ENCODE data around the gene WRAP73.

WRAP73 gene

GRCh38 chr1:3677484-3677883, 27.6 kb upstream of the WRAP73 start:
- no peak for DNase-seq (ENCODE audit: low read depth)
- TF ChIP-seq, protein P1, sequence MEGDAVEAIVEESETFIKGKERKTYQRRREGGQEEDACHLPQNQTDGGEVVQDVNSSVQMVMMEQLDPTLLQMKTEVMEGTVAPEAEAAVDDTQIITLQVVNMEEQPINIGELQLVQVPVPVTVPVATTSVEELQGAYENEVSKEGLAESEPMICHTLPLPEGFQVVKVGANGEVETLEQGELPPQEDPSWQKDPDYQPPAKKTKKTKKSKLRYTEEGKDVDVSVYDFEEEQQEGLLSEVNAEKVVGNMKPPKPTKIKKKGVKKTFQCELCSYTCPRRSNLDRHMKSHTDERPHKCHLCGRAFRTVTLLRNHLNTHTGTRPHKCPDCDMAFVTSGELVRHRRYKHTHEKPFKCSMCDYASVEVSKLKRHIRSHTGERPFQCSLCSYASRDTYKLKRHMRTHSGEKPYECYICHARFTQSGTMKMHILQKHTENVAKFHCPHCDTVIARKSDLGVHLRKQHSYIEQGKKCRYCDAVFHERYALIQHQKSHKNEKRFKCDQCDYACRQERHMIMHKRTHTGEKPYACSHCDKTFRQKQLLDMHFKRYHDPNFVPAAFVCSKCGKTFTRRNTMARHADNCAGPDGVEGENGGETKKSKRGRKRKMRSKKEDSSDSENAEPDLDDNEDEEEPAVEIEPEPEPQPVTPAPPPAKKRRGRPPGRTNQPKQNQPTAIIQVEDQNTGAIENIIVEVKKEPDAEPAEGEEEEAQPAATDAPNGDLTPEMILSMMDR (IDR thresholded peaks at IDR 0.05; ENCODE audit: control insufficient read depth, extremely low read depth, insufficient read depth): no peak

DNA sequence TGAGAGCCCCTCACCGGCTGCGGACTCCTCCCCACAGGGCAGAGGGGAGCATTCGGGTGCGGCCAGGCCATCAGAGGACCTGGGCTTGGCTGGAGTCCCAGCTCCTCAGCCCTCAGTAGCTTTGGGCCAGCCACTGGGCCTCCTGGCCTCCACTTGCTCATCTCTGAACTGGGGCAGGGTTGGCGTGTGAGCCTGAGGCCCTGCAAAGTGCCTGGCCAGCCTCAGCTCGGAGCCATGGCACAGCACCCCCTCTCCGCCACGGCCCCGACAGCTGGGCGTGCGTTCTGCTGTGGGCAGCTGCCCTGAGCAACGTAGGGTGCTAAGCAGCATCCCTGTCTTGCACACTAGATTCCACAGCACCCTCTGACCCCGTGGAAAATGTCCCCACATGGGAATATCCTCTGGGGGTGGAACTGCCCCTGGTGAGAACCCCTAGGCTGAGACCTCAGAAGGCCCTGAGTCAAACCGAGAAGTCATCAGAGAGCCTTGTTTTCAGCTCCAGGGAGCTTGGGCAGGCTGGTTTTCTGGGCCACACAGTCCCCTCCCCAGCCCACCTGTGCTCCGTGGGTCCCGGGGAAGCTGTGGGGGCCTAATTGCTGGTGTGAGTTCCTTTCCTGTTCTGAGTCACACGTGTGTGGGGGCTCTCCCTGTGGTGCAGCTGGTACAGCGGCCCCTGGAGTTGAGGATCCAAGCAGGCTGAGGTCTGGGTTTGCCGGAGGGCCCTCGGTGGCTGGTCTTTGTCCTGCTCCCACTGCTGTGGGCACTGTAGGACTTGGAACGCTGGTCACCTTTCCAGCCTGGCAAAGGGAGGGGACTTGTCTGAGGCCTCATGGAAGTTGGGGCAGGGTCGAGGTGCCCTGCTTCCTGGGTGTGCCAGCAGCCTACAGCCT, 26.9 kb upstream of the WRAP73 start:
- TF ChIP-seq, protein P1 (IDR thresholded peaks at IDR 0.05; ENCODE audit: control insufficient read depth, extremely low read depth, insufficient read depth): no peak
- no peak for DNase-seq (ENCODE audit: low read depth)
- no peak overlapping the region for H3K4me3 ChIP-seq (ENCODE audit: low read depth, low read length)

More at GRCh38 chr1:3677484-3677883, 27.6 kb upstream of the WRAP73 start:
- H3K4me3 ChIP-seq (ENCODE audit: low read depth, low read length): no peak overlapping the region

- peak overlapping the region; percentile 63 for H3K4me3 ChIP-seq (ENCODE audit: low read depth, low read length)
- no peak for DNase-seq (ENCODE audit: low read depth)
- TF ChIP-seq, protein P1 (IDR thresholded peaks at IDR 0.05; ENCODE audit: control insufficient read depth, extremely low read depth, insufficient read depth): no peak
These were observed 25.5 kb upstream of the WRAP73 start for GRCh38 chr1:3675436-3675835.

DNA sequence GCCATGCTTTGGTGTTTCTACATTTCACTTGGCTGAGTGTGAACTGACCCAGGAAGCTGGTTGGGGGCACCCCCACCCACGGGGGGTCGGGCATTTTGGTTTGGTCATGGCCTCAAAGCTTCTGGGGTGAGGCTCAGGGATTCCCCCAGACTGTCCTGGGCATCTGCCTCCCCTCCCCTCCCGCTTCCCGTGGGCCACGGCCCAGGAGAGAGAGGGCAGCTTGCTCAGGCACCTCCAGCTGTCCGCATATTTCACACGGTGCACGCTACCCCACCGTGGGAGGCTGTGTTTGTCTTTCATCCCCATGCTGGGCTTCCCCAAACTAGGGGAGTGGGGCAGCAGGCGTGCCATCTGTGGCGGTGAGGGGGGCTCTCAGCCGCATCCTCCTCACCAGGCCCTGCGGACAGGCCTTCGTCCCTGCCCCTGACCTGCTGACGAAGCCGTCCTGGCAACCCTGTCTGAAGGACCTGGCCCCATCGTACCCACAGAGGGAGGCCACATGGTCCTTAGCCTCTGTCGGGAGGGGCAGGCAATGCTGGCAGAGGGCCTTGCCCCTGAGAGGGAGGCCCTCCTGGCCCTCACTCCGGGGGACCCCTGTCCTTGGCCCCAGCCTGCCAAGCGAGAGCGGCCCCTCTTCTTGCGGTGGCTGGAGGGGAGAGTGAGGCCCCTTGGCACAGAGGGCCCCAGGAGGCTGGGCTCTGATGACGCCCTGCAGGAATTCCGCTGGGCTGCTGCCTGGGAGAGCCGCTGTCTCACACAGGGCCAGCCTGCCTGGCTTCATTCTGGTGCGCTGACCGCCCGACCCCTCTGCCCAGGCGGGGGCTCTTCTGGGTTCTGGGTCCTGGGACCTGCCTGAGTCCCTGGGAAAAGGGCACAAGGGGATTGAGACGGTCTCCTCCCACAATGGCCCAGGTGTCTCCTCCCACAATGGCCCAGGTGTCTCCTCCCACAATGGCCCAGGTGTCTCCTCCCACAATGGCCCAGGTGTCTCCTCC, 24.5 kb upstream of the WRAP73 start:
- peak overlapping the region; percentile 34 for H3K4me3 ChIP-seq (ENCODE audit: low read depth, low read length)
- TF ChIP-seq, protein P1 (IDR thresholded peaks at IDR 0.05; ENCODE audit: control insufficient read depth, extremely low read depth, insufficient read depth): no peak
- DNase-seq (ENCODE audit: low read depth): no peak

DNA sequence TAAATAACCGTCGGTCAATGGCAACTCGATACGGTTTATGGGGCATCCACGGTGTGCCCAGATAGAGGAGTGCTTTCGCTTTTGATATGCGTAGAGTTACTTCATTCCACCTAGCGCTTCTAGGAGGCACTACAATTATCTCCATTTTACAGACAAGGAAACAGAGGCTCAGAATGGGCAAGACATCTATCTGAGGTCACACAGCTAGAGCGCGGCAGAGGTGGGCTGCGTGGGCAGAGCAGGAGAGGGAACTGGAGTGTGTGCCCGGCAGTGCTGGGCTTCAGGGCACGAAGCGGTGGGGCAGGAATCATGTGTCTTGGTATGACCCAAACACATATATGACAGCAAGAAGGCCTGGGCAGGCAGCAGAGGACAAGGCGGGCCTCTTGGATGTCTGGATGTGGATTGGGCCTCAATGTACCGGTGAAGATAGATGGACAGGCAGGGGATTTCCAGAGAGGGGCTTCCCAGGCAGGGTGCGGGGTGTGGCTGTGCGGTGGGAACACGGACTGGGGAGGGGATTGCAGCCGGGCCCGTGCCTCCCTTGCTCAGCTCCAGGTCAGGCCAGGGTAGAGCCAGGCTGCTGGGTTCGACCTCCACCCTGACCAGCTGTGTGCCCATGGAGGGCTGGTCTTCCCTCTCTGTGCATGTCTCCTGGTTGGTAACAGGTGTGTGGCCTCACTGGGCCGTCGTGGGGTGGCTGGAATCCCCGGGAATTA, 23.6 kb upstream of the WRAP73 start:
- H3K4me3 ChIP-seq (ENCODE audit: low read depth, low read length): no peak overlapping the region
- TF ChIP-seq, protein P1 (IDR thresholded peaks at IDR 0.05; ENCODE audit: control insufficient read depth, extremely low read depth, insufficient read depth): no peak
- no peak for DNase-seq (ENCODE audit: low read depth)

GRCh38 chr1:3672971-3673361, 23.1 kb upstream of the WRAP73 start:
- no peak overlapping the region for H3K4me3 ChIP-seq (ENCODE audit: low read depth, low read length)
- DNase-seq (ENCODE audit: low read depth): no peak
- TF ChIP-seq, protein P1 (IDR thresholded peaks at IDR 0.05; ENCODE audit: control insufficient read depth, extremely low read depth, insufficient read depth): no peak

Data from LNCaP clone FGC (cell line).